GM18907 (cell line): ENCODE results near the gene MTCH1.
"Not testable (repeated sequence)": the region's sequence is repeated elsewhere in the genome, so short reads cannot be mapped to it uniquely, and the experiment has no call there.

ENCODE experiments used
- ATAC-seq: cut with Tn5 transposase; IDR thresholded peaks from one replicate; pipeline ENCODE4 v1.9.1; 2021; ENCODE audit warnings: mild to moderate bottlenecking, moderate library complexity; ENCODE audit not compliant: unreplicated experiment

MTCH1 gene

DNA sequence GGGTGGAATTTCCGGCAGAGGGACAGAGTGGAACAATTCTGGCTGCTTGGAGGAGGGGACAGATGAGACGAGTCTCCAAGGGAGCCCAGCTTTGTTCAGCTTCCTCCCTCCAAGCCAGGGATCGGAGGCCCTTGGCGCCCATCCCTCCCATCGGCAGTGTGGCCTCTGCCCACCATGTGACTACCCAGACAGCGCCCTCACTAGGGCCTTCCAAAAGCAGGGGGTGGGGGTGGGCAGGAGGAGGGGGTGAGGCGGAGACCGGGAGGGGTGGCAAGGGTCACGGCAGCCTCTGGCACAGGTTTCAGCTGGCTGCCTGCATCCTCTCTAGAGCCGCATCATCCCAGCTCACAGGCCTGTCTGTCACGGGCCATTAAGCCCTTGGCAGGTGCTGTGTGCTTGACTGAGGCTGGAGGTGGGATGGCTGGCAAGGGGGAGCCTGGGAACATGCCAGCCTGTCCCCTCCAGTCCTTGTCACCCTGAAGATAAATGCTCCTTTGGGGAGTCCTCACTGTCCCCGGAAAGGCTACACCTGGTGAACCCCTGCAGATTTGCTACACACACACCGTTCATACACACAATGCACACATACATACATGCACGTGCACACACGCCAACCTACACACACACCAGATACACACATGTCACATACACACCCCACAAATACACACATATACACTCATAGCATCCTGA, 13.2 kb upstream of the MTCH1 start:
- ATAC-seq: no peak

GRCh38 chr6:36998723-36999038, 12.7 kb upstream of the MTCH1 start:
- no peak for ATAC-seq

- ATAC-seq: no peak
These were observed 12.1 kb upstream of the MTCH1 start for GRCh38 chr6:36997811-36998722.

GRCh38 chr6:36990401-36990800, 4.4 kb upstream of the MTCH1 start:
- not testable (repeated sequence) for ATAC-seq

DNA sequence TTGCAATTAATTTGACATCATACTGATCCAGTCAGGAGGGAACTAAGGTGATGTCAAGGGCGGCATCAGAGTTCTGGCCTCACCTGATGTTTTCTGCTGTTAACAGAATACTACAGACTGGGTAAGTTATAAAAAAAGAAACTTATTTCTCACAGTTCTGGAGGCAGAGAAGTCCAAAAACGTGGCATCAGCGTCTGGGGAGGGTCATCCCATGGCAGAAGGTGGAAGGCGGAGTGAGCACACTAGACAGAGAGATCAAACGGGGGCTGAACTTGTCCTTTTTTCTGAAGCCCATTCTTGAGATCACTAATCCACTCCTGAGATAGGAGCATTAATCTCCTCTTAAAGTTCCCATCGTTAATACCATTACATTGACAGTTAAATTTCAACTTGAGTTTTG, 3.3 kb upstream of the MTCH1 start:
- no peak for ATAC-seq

DNA sequence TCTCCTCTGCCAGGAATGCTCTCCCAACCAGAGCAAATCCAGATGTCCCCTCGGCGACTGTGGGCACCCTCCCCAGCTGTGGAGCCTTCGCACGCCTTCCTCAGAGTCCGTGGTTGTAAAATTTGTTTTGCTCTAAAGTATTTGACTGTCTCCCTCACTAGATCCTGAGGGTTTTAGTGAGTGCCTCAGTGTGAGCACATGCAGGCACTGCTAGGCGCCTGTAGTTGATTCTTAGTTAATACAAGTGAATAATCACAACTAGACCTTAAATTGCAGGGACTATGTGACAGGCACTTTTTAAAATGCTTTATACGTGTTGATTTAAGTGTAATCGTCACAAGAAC, 680 bp upstream of the MTCH1 start:
- ATAC-seq: no peak

- no peak for ATAC-seq
These were observed 584 bp downstream of the MTCH1 start for GRCh38 chr6:36985417-36985807.

DNA sequence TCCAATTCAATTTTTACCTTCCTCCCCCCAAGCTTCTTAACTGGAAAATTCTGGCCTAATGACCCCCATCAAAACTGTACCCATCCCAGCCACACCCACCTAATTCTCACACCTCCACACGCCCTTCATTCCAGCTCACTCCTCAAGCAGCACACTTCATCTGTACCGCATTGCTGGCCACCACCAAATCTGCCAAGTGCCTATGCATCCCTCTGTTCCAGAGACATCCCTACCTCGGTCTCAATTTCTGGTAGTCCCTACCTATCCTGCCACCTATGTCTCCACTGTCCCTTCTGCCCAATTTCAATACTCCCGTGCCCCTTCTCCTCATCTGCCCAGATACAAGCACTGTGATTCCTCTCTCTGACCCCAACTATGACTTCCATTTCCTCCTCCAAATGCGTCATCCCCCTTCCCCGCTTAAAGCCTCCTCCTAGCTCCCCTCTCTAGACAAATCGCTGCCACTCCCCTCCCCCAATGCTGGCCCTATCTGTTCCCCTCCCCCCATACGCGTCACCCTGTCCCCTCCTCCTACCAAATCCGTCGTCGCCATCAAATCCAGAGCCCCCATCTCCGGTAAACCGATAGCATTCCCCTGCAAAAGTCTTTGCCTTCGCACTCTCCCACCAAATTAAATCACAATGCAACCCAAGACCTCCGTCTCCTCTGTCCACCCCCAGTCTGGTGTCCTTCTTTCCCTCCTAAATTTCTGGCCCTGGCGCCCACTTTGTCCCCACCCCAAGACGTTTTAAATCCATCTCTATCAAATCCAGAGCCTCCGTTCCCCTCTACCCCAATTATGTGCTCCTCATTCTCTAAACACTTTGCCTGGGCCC, 1.2 kb downstream of the MTCH1 start:
- ATAC-seq: no peak

DNA sequence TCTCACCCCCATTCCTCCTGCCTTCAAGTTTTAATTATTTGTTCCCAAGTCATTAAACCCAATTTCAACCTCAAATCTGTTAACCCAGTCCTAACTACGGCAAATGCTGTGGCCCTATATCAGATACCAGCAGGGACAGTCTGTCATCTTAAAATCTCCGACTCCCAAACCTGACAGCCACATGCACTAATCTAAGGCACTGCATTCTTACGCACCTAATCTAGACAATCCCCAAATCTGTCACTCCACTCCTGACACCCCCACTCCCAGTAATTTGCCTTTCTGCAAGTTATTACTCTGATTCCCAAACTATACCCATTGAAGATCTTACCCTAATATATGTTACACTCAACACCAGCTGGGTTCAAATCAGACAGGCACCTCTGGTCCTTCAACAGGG, 2.5 kb downstream of the MTCH1 start:
- no peak for ATAC-seq

GRCh38 chr6:36980876-36981619, 4.9 kb downstream of the MTCH1 start:
- no peak for ATAC-seq

GRCh38 chr6:36980129-36980528, 5.9 kb downstream of the MTCH1 start:
- no peak for ATAC-seq

- ATAC-seq: no peak
These were observed 6.7 kb downstream of the MTCH1 start for GRCh38 chr6:36979347-36979742.

GRCh38 chr6:36978421-36979346, 7.3 kb downstream of the MTCH1 start:
- ATAC-seq: no peak

DNA sequence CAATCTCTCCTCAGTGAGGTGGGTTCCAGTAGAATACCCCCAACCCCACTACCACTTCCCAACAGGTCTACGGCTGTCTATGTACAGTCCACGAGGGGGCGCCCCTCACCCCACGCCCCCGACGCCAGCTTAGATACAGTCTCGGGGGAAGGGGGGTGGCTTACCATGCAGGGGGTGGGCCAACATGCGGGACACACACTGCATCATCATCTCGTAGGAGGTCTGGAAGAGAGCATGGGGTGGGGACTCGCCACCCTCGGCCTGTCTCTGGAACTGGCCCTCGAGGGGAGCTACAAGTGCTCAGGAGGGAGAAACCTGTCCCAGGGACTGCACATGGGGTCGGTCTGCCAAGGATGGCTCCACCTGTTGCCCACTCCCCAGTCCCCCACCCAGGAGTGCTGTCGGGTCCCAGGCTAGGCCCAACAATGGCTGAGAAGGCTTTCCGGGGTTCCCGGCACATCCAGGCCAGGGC, 8.5 kb downstream of the MTCH1 start:
- no peak for ATAC-seq

DNA sequence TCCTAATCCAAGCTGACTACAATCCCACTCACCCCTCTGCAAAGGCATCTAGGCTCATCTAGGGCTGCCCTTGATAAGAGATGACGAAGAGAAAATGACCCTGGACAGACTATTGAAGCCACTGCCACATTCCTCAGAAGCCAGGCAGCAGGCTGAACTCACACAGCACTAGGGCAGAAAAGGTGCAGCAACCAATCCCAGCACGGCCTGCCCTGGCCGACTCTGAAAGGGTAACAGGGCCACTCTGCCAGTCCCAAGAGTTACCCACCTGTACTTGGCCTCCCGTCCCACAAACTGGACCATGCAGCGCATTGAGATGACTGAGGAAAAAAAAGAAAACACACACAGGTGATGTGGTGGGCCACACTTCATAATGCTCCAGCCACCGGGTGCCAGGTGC, 9.1 kb downstream of the MTCH1 start:
- ATAC-seq: no peak

DNA sequence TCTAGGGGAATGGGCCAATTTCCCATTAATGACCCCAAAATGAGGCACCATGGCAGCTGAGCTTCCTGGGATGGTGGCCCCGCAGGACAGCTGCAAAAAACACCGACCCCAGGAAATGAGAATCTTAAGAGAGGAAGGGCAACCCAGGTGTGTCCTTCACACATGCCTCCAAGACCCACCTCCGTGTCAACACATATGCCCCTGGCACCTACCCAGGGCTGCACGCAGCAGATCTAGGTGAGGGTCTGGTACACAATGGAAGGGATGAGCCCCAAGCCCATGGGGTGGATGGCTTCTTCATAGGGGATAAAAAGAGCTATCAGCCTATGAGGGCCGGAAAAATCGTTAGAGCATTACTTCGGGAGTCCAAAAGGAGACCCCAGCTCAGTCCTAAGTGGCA, 9.5 kb downstream of the MTCH1 start:
- no peak for ATAC-seq

DNA sequence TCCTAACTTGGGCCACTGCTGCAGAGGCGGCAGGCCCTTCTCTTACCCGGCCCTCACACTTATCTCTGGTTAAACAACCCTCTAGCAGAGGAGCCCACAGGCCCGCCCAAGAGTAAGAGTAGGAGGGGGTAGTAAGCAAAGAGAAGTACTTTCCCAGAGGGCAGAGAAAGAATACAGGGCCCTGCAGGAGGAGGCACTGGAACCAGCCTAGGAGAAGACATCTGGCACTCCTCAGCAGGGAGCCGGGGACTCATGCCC, 10.1 kb downstream of the MTCH1 start:
- ATAC-seq: no peak

DNA sequence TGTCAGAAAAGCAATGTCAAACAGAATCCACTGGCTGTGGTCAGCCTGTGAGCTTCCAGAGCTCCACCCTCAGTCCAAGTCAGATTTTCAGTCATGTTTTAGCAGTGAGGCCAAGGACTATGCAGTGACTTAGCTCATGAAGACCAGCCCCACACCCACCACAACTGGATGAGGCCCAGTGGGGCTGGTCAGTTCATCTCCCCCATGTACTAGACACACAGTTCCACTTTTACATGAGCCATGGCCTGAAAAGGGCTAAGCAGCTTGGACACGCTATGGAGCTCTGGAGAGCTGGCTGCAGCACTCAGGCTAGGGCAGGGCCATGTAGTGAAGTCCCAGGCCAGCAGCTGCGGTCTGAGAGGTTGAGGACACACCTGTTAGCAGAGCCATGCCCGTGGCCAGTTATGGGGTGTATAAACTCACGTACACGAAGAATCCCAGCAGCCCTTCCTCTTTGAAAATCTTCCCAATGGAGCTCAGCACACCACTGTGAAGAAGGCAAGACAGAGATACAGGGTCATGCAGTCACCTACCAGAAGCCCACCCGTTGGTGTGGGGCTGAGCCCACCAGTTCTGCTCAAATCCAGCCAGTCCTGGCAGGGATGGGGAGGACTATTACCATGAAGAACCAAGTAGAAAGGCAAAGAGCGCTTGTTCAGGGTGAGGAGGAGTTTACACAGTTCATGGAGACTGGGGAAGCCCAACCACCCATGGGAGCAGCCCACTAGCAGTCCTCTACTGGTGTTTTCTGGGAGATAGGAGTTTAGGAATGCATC, 10.6 kb downstream of the MTCH1 start:
- no peak for ATAC-seq

GRCh38 chr6:36973647-36974046, 12.3 kb downstream of the MTCH1 start:
- ATAC-seq: no peak
